Adipocyte (in vitro differentiated cells): ENCODE results near the gene ITGB4.

Experiments used
- DNase-seq: peaks from one replicate; pipeline ENCODE4 v3.0.0-alpha.2; 2015; ENCODE audit warnings: low read depth
- H3K27me3 ChIP-seq: replicated peaks from 2 replicates; pipeline ENCODE4 v1.7.0; 2013; ENCODE audit warnings: mild to moderate bottlenecking, low read length, moderate library complexity; ENCODE audit not compliant: control insufficient read depth, insufficient read depth
- H3K36me3 ChIP-seq: 2 replicates; pipeline ENCODE4 v1.7.0; 2013; ENCODE audit warnings: low read length, mild to moderate bottlenecking, moderate library complexity; ENCODE audit not compliant: control insufficient read depth, insufficient read depth, severe bottlenecking
- H3K4me1 ChIP-seq: 2 replicates; pipeline ENCODE4 v1.7.0; 2013; ENCODE audit warnings: mild to moderate bottlenecking, low read length, moderate library complexity; ENCODE audit not compliant: control insufficient read depth, insufficient read depth
- H3K4me3 ChIP-seq: 2 replicates; pipeline ENCODE4 v1.7.0; 2013; ENCODE audit warnings: mild to moderate bottlenecking, low read length, moderate library complexity
- H3K9ac ChIP-seq: 2 replicates; pipeline ENCODE4 v1.7.0; 2013; ENCODE audit warnings: mild to moderate bottlenecking, low read length, moderate library complexity
- H3K9me3 ChIP-seq: 2 replicates; pipeline ENCODE4 v1.7.0; 2013; ENCODE audit warnings: mild to moderate bottlenecking, low read length, moderate library complexity; ENCODE audit not compliant: control insufficient read depth

The ITGB4 gene

GRCh38 chr17:75734674-75735294 lies 13.5 kb downstream of the ITGB4 start:
- DNase-seq: no peak
- Histone ChIP-seq H3K9me3 (no peaks in the 10 kb centered on the region), H3K36me3 (no peaks in the 10 kb centered on the region), H3K4me1 (peaks cover 6% of the 10 kb centered on the region), H3K27me3 (peaks cover 6% of the 10 kb centered on the region), H3K9ac (no peak overlapping the region), H3K4me3 (no peak overlapping the region)

GRCh38 chr17:75736173-75736835 lies 15.0 kb downstream of the ITGB4 start:
- H3K27me3 ChIP-seq: peaks cover 4% of the 10 kb centered on the region
- DNase-seq: no peak
- peaks cover 6% of the 10 kb centered on the region for H3K4me1 ChIP-seq
- H3K4me3 ChIP-seq: no peak overlapping the region
- no peaks in the 10 kb centered on the region for H3K9me3 ChIP-seq
- H3K9ac ChIP-seq: no peak overlapping the region
- H3K36me3 ChIP-seq: no peaks in the 10 kb centered on the region

GRCh38 chr17:75737133-75737962 lies 16.1 kb downstream of the ITGB4 start:
- no peak overlapping the region for H3K4me3 ChIP-seq
- no peak for DNase-seq

GRCh38 chr17:75738218-75738802 lies 17.1 kb downstream of the ITGB4 start:
- peaks cover 6% of the 10 kb centered on the region for H3K4me1 ChIP-seq
- no peak overlapping the region for H3K9ac ChIP-seq
- peaks cover 4% of the 10 kb centered on the region for H3K27me3 ChIP-seq
- no peaks in the 10 kb centered on the region for H3K36me3 ChIP-seq
- no peak for DNase-seq
- H3K4me3 ChIP-seq: no peak overlapping the region
- H3K9me3 ChIP-seq: no peaks in the 10 kb centered on the region

More at GRCh38 chr17:75737133-75737962, 16.1 kb downstream of the ITGB4 start:
- peaks cover 6% of the 10 kb centered on the region for H3K4me1 ChIP-seq
- H3K9me3 ChIP-seq: no peaks in the 10 kb centered on the region
- H3K9ac ChIP-seq: no peak overlapping the region
- H3K36me3 ChIP-seq: no peaks in the 10 kb centered on the region
- H3K27me3 ChIP-seq: peaks cover 4% of the 10 kb centered on the region

GRCh38 chr17:75739174-75739573 lies 17.9 kb downstream of the ITGB4 start:
- DNase-seq: no peak
- H3K4me3 ChIP-seq: no peak overlapping the region
- peaks cover 4% of the 10 kb centered on the region for H3K27me3 ChIP-seq
- H3K36me3 ChIP-seq: no peaks in the 10 kb centered on the region
- H3K9me3 ChIP-seq: no peaks in the 10 kb centered on the region
- H3K4me1 ChIP-seq: peaks cover 6% of the 10 kb centered on the region
- H3K9ac ChIP-seq: no peak overlapping the region

- DNase-seq: no peak
- Histone ChIP-seq H3K36me3 (no peaks in the 10 kb centered on the region), H3K9me3 (no peaks in the 10 kb centered on the region), H3K9ac (no peak overlapping the region), H3K4me3 (no peak overlapping the region), H3K4me1 (peaks cover 6% of the 10 kb centered on the region), H3K27me3 (peaks cover 4% of the 10 kb centered on the region)
Measured at GRCh38 chr17:75739801-75740200, 18.5 kb downstream of the ITGB4 start.

- Histone ChIP-seq H3K4me3 (no peak overlapping the region), H3K27me3 (peaks cover 4% of the 10 kb centered on the region), H3K9ac (no peak overlapping the region), H3K4me1 (peaks cover 6% of the 10 kb centered on the region), H3K9me3 (no peaks in the 10 kb centered on the region), H3K36me3 (no peaks in the 10 kb centered on the region)
- DNase-seq: no peak
Measured at GRCh38 chr17:75740215-75740614, 19.0 kb downstream of the ITGB4 start.

GRCh38 chr17:75740631-75741077 lies 19.4 kb downstream of the ITGB4 start:
- Histone ChIP-seq H3K4me3 (no peak overlapping the region), H3K9me3 (no peaks in the 10 kb centered on the region), H3K27me3 (peaks cover 4% of the 10 kb centered on the region), H3K36me3 (no peaks in the 10 kb centered on the region), H3K9ac (no peak overlapping the region), H3K4me1 (peaks cover 6% of the 10 kb centered on the region)
- no peak for DNase-seq

- Histone ChIP-seq H3K36me3 (no peaks in the 10 kb centered on the region), H3K9ac (no peak overlapping the region), H3K4me3 (no peak overlapping the region), H3K9me3 (no peaks in the 10 kb centered on the region), H3K27me3 (peaks cover 4% of the 10 kb centered on the region), H3K4me1 (peaks cover 7% of the 10 kb centered on the region)
- no peak for DNase-seq
Measured at GRCh38 chr17:75742337-75742736, 21.1 kb downstream of the ITGB4 start.

- Histone ChIP-seq H3K9me3 (no peaks in the 10 kb centered on the region), H3K9ac (no peak overlapping the region), H3K27me3 (peaks cover 4% of the 10 kb centered on the region), H3K4me3 (no peak overlapping the region), H3K4me1 (peaks cover 5% of the 10 kb centered on the region), H3K36me3 (no peaks in the 10 kb centered on the region)
- DNase-seq: no peak
Measured at GRCh38 chr17:75743625-75744206, 22.5 kb downstream of the ITGB4 start.

- H3K9ac ChIP-seq: no peak overlapping the region
- H3K9me3 ChIP-seq: no peaks in the 10 kb centered on the region
- no peaks in the 10 kb centered on the region for H3K36me3 ChIP-seq
- H3K4me3 ChIP-seq: no peak overlapping the region
- H3K4me1 ChIP-seq: peaks cover 9% of the 10 kb centered on the region
- no peaks in the 10 kb centered on the region for H3K27me3 ChIP-seq
- DNase-seq: no peak
Measured at GRCh38 chr17:75748706-75749105, 27.4 kb downstream of the ITGB4 start.
